Thyroid gland (tissue), 4 donors: ENCODE measurements around the gene LYZL1.

Experiments used
- POLR2A ChIP-seq, 2 donors: fragments of 450-650 bp; IDR thresholded peaks; one replicate each; pipeline ENCODE4 v1.6.1; 2017; ENCODE audit warnings: antibody characterized with exemption in 2 of 2, mild to moderate bottlenecking in 2 of 2, moderate library complexity in 1 of 2
- TF ChIP-seq, protein P1 (sequence below), 6 experiments: fragments of 200-600 bp in 3 of 6; fragments of 450-650 bp in 3 of 6; sonication (generic) in 3 of 6; IDR thresholded peaks; one replicate each; pipeline ENCODE4 v1.5.1; 2016 to 2019; ENCODE audit warnings: antibody characterized with exemption in 6 of 6, mild to moderate bottlenecking in 2 of 6, inconsistent platforms in 1 of 6, moderate library complexity in 1 of 6

DNA sequence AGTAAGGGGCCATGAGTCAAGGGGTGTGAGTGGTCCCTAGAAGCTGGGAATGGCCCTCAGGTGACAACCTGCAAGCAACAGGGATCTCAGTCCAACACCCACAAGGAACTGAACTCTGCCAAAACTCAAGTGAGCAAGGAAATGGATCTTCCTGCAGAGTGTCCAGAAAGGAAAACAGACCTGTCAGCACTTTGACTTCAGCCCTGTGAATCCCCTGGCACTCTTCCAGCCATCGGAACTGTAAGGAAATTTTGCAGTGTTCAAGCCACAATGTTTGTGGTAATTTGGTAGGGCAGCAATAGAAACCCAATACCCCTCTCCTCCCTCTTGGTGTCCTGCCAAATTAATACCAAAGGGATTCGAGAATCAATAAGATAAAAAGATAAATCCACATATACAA lies 6.9 kb downstream of the LYZL1 start:
- no peak for TF ChIP-seq POLR2A (IDR thresholded peaks at IDR 0.05)
- TF ChIP-seq, protein P1, sequence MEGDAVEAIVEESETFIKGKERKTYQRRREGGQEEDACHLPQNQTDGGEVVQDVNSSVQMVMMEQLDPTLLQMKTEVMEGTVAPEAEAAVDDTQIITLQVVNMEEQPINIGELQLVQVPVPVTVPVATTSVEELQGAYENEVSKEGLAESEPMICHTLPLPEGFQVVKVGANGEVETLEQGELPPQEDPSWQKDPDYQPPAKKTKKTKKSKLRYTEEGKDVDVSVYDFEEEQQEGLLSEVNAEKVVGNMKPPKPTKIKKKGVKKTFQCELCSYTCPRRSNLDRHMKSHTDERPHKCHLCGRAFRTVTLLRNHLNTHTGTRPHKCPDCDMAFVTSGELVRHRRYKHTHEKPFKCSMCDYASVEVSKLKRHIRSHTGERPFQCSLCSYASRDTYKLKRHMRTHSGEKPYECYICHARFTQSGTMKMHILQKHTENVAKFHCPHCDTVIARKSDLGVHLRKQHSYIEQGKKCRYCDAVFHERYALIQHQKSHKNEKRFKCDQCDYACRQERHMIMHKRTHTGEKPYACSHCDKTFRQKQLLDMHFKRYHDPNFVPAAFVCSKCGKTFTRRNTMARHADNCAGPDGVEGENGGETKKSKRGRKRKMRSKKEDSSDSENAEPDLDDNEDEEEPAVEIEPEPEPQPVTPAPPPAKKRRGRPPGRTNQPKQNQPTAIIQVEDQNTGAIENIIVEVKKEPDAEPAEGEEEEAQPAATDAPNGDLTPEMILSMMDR (IDR thresholded peaks at IDR 0.05), result no peak
